Measurements from ENCODE around the gene CC2D1B.

CC2D1B gene

DNA sequence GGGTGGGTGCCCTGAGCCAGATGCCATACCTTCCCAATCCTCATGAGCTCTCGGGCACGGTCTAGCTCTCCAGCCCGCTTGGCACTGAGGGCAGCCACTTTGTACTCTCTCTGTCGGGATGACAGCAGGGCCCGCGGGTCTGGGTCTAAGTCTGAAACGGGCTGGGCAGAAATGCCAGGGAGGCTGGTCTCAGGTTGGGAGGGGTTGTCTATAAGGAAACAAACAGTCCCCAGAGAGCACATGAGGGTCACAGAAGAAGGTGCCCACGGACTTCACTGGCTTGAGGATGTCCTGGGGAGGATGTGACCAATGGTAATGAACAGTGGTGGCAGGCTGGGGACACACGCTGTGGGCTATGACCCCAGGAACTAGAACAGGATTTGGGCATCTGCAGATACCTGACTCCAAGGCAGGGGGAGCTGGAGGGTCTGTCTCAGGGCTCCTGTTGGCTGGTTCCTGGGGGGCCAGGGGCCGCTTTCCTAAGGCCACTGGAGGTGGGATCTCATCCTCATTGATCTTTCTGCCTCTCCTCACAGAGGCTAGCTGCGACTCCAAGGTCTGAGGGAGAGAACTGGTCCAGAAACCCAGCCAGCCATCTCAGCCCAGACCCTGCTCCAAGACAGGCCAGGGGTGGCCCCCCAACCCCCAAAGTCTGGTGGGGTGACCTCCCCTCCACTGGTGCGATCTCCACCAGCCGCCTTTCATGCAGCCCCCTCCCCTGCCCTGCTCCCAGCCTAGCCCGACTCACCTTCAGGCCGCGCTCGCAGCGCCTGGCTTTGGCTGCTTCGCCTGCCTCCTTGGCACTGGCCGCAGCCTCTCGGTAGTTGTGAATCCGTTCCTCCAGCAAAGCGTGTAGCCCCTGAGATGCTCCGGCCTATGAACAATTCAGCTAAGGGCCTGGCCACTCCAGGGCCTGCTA lies 6.1 kb downstream of the CC2D1B start:
- no peak for DNase-seq (ENCODE audit: low spot score)

DNA sequence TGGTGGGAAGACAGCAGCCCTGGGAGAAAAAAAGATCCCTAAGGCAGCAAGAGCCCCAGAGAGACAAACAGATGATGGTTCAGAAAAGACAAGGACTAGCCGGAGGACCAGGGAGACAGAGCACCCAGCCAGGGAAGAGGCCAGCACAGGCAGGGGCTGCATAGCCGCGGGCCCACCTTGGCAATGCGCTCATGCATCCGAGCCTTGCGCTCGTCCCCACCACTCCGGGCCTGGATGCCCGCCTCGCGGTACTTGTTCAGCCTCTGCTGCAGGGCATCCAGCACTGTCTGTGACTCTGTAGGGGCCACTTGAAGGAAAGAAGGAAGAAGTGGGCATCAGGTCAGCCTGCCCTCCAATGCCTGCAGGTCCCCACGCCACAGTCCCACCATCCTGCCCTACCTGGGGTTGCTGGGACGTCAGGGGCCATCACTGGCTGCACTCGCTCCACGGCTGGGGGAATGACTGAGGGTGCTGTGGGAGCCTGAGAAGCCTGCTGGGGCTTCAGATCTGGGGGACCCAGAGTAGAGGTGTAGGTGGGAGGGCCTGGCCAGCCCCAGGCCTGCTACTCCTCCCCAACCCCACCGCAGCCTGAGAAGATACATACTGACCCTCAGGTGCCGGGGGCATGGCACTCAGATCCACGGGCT lies 7.0 kb downstream of the CC2D1B start:
- DNase-seq (ENCODE audit: low spot score), result no peak

DNA sequence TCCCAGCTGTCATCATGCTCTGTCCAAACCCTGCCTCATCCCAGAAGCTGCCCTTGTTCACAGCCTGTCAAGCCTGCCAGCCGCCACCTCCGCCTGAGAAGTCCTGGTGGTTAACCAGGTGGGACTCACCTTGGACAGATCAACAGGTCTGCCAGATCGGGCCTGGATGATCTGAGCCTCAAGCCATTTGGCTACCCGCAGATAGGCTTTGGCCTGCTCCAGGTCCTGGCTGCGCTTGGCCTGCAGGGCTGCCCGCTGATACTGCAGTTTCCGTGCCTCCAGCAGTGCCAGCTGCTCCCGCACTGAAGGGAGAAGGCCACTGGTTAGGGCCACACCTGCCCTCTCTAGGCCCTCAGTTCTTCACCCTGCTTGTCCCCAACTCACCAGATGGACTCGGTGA lies 8.6 kb downstream of the CC2D1B start:
- DNase-seq (ENCODE audit: low spot score), result no peak

DNA sequence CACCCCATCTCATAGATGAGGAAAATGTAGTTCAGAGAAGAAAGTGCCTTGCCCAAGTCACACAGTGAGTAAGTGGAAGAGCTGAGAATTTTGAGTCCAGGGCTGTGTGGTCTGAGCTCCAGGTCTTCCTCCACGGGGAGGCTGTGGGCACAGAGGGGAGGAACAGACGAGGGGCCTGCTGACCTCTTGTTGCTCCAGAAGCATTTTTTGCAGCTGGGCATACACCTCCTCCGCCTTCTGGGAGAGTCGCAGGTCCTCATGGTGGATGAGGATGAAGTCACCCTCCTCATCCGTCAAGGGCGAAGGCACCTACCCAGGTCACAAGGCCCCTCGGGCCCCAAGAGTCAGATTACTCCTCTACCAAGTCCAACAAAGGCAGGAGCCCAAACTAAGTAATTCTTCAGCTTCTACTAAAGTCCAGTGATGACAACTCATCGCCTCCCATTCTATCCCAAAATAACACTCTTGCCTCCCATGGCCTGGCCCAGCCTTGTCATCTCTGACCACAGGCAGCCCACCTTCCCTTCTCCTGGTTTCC lies 9.1 kb downstream of the CC2D1B start:
- no peak for DNase-seq (ENCODE audit: low spot score)

DNA sequence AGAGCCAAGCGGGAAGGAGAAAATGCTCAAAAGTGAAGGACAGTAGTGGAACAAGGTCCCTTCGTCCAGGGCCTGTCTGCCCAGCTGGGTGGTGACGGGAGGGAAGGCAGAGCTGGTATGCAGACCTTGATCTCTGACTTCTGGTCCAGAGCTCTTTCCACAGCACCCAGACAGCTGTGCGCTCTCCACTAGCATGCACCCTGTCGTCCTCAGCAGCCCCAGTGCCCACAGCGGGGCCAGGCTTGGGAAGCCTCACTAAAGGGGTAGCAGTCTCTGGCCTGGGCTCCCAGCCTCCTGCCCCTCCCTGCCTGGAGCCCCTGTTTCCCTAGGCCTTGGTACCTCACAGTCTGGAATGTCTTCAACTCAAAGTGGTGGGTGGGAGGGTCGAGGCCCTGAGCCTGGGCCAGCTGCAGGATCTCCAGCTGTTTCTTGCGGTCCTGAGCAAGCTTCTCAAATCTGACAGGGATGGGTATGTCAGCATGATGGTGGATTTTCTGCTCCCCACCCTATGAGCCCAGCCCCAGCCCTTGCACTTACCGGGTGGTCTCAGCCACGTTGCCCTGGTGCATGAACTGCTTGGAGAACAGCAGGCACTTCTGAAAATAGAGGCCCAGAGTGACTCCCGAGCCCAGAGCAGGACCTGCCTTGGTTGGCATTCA lies 10.0 kb downstream of the CC2D1B start:
- DNase-seq (ENCODE audit: low spot score), result no peak

DNA sequence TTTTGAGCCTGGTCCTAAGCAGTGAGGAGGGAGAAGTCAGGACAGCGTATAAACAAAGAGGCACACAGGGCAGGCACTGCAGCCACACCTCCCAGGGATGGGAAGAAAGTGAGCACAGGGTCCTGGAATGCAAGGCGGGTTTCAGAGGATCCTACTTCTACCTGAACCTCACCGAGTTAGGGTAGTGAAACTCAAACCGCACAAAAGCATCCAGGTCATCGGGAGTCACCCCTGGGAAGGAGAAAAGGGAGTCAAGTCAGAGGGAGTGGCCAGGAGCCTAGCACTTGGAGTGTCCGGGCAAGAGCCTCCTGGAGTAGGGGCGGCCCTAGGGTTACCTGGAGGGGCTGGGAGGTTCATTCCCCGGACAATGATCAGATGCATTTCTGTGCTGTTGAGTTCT lies 10.6 kb downstream of the CC2D1B start:
- no peak for DNase-seq (ENCODE audit: low spot score)

DNA sequence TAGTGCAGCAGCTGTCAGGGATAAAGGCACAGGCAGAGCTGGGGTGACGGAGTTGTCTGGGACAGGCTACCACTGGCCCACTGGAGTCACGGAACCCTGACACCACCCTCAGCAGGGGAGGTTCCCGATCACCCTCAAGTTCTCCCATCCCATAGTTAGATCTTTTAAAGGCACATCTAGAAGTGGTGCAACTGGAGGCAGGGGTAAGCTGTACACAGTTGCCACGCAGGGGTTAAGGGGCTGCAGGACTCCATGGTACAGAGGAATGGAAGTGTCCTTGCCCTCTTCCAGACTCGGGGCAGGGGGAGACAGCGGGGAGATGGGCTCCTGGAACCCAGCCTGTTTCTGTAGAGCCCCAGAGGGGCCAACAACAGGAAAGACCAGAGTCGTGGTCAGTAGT lies 13.3 kb downstream of the CC2D1B start:
- no peak for DNase-seq (ENCODE audit: low spot score)

DNA sequence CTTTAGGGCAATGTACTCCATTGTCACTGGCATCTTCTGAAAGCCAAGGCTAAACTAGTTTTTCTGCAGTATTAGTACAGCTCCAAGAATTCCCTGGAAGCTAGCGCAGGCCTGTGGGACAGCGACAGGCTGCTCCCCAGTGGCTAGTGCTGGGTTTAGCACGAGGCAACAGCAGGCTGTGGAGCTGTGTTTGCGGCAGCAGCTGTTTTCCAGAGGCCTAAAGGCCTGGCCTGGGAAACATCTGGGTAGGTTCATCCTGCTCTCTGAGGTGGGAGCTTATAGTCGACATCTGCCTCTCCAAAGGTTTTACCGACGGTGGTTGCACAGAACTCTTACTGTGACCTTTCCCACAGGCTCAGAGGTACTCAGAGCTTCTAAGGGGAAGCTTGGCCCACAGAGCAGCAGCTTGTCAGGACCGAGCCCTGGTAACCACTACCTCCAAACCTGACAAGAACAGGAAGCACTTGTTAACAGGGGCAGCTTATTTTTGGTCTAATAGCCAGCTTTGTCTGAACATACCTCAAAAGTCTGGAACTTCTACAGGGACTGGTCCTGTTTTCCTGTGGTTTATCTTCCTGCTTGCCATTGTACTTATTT lies 17.2 kb downstream of the CC2D1B start:
- no peak for DNase-seq (ENCODE audit: low spot score)

DNA sequence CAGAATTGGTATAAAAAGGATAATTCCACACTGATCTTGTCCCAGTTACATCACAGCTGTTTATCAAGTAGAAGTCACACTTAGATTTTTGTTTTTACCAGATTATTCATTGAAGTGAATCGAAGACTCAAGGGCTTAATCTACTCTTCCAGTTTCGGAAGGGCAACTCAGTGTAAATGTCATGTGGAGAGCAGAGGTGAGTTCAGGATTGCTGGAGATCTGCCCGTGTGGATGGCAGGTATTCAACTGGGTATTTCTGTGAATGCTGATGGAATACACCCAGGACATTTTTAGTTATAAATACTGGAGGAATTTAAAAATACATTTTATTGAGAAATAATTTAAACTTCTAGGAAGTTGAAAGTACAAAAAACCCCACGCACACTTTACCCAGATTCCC lies 19.4 kb downstream of the CC2D1B start:
- DNase-seq (ENCODE audit: low spot score), result no peak

DNA sequence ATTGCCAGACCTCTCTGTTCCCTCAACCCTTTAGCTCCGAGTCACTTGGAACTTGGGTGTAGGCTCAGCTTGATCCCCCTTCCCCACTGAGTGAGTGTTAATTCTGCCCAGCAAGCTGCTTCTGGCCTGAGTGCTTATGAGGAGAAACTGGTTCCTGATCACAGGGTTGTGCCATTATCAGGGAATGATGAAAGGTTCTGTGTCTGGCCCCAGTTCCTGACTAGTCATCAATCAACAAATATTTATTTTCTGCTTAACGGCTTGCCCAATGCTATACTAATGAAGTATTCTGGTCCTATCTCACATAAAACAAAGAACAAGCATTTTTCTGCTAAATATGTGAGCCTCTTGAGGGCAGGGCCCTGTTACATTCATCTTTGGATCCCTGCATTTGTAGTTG lies 20.8 kb downstream of the CC2D1B start:
- DNase-seq (ENCODE audit: low spot score), result no peak

DNA sequence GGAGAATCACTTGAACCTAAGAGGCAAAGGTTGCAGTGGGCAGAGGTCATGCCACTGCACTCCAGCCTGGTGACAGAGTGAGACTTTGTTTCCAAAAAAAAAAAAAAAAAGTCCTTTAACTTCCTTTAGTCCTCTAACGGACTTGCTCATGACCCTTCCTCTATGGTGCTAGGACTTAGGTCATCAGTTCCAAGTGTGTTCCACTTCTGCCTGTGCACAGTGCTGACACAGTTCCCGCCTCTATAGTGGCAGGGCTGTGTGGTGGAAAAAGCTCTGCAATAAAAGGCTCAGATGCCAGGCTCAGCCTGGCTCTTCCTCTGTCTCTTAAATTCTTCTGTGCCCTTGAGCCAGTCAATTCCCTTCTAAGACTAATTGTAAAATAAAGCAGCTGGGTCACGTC lies 22.0 kb downstream of the CC2D1B start:
- DNase-seq (ENCODE audit: low spot score), result no peak

DNA sequence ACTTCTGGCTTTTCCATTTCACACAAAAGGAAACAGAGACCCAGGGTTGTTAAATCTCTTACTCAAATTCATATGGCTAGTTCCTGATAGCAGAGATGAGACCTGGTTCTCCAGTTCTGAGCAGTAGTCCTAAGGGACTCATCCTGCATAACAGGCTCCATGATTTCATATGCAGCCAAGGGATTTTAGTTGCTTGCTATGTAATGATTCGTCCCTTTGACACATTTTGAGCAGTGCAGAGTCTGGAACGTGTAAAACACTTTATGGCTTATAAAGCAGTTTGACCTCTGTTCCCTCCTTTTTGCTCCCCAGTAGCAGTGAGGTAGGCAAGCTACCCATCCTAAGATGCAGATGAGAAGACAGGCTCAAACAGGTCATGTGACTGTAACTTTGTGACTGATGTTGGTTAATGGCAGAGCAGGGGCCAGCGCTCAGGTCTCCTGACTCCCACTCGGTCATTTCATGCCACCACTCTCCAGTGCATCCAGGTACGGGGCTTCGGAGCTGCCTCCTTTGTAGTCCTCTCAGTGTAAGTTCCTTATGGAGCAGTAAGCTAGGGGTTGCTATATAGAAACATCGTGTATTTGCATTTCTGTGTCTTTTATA lies 24.2 kb downstream of the CC2D1B start:
- no peak for DNase-seq (ENCODE audit: low spot score)

DNA sequence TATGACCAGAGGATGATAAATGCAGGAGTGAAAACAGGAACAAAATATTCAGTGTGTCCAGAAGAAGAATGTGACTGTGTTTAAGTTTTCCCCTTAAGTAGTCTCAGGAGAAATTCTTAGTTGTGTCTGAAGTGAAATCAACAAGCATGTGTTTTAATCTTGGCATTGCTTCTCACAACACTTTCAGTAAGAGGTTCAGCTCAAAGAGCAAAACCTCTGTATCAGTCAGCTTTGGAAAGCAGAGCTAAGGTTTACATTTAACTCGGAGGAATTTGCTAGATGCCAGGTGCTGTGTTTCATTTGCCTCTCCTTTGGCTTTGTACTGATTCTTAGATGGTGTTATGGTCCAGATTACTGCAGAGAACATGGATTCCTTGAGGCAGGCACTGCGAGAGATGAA lies 28.6 kb downstream of the CC2D1B start:
- no peak for DNase-seq (ENCODE audit: low spot score)

DNA sequence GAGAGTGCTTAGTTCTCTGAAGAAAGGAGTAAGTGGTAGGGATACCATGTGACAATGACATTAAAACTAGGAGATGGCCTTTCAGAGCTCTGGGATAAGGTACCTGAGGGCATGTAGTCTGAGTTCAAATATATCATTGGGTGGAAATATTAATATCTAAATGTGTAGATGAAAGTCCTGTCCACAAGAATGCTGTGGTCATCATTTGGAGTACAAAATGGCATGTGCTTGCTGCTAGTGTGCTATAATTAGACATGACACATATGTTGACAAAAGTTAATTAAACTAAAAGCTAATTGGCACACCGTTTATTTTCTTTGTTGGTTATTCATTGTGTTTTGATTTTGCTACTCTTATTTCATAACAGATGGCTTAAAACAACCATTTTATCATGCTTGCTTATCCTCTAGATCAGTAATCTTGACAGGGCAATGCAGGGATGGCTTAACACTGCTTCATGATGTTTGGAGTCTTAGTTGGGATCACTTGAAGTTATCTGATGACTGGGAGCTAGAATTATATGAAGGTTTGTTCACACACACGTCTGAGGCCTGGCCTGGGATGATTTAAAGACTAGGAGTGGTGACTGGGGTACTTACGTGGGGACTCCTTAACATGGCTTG lies 31.0 kb downstream of the CC2D1B start:
- no peak for DNase-seq (ENCODE audit: low spot score)

DNA sequence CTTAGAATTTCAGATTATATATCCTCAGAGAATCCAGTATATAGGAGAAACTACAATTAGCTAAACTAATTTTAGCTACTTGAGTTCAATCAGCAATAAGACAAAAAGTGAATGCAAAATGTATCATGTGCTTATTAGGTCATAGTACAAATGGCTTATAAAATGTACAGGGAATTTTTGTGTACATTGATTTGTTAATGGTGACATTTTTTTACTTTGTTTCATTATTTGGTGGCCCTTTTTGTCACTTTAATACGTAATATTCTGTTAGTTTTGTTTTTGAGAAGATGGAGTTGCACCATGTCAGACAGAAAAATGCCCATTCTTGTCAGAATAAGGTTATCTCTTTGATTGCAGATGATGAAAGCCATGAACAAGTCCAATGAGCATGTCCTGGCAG lies 33.6 kb downstream of the CC2D1B start:
- DNase-seq (ENCODE audit: low spot score), result no peak

DNA sequence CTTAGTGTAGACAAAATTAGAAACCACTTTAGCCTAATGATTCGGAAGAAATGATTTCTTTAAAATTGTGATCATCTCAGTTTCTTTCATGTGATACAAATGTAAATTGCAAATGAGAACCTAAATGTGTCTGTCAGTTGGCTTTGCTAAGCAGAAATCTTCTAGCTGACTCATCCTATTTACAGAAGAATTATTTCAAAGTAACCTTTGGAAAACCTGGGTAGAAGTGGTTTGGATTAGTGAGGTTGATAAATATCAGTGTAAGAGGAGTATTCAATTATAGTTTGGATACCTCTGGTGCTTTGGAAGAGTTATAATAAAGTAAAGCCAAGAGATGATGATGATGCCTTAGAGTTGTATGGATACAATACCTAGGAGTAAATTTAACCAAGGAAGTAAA lies 37.4 kb downstream of the CC2D1B start:
- DNase-seq (ENCODE audit: low spot score), result no peak

DNA sequence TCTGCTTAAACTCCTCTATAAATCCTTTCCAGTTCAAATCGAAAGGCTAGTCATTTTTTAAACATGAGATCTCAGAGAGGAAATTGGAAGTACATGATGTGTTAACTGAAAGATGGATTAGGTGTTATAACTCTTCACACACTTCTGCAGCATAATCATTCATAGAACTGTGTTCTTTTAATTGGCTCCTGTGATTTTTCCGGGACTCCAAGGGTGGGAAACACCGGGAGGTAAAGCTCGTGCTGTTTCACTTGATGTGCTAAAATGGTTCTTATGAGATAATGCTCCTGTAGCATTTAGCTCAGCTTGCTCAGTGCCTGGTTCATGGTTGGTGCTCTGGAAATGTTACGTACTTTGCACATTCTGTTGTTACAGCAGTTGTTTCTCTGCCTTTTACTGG lies 40.2 kb downstream of the CC2D1B start:
- DNase-seq (ENCODE audit: low spot score), result no peak

DNA sequence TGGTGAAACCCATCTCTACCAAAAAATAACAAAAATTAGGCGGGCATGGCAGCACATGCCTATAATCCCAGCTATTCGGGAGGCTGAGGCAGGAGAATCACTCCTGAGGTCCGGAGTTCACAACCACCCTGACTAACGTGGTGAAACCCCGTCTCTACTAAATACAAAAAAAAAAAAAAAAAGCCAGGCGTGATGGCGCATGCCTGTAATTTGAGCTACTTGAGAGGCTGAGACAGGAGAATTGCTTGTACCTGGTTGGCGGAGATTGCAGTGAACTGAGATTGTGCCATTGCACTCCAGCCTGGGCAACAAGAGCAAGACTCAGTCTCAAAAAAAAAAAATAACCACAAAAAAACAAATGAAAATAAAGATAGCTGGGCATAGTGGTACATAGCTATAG lies 42.3 kb downstream of the CC2D1B start:
- DNase-seq (ENCODE audit: low spot score), result no peak

DNA sequence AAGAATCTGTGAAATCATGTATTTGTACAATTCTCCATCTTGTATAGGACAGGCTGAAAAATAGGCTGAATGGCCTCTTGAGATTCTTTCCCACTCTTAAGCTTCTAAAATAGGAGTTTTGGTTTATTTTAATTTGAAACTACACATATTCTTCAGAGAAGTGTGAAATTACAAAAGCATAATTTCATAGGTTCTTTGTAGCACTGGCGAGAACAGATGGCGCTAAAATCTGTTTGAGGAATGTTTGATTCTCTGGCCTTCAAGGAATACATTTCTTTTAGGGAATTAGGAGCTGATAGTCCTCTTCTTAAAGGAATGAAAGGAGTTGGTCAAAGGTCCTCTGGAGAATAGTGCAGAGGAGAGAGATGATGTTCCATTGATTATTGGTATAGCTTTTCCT lies 44.9 kb downstream of the CC2D1B start:
- DNase-seq (ENCODE audit: low spot score), result no peak

DNA sequence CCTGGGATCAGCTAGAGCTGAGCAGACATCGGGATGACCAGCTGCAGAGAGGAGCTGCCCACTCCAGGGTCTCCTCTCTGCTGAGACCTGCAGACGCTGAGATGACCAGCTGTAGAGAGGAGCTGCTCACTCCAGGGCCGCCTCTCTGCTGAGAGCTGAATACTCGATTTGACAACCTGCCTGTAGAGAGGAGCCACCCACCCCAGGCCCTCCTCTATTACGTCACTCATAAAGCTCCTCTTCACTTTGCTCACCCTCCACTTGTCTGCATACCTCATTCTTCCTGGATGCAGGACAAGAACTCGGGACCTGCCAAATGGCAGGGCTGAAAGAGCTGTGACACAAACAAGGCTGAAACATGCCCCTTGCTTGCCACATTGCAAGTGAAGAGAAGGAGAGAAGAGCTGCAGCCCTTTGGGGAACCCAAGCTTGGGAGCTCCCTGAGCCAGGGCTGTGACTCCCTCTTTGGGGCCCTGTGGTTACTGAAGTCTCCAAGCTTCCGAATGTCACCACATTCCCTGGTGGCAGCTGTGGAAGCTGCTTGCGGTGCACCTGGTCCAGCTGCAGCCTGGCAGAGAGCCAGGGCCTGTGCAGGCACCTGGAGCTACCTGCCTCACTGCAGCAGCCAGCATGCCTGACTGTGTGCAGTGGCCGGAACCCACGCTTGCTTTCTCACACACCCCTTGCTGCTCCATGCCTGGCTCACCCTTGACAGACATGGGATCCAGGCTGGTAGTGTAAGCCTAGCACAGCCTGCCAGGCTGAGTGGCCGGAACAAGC lies 59.6 kb downstream of the CC2D1B start:
- no peak for DNase-seq (ENCODE audit: low spot score)
